Activated T-cell treated with anti-CD3 and anti-CD28 coated beads, Interleukin-2, amount 50 U/mL, for 24 hours (primary cell): ENCODE results near the gene PACRGL.
A peak's percentile ranks its signal among the peaks of the same experiment; 100 is the strongest.
"Not testable (repeated sequence)": the region's sequence is repeated elsewhere in the genome, so short reads cannot be mapped to it uniquely, and the experiment has no call there.

Experiments
- DNase-seq: peaks from one replicate; pipeline ENCODE4 v3.0.0-alpha.2; 2020
- H3K27ac Mint-ChIP-seq: 2 replicates; pipeline ENCODE4 v1.8.0; 2020; ENCODE audit warnings: mild to moderate bottlenecking, mixed read lengths
- H3K27me3 Mint-ChIP-seq: 2 replicates; pipeline ENCODE4 v1.8.0; 2020; ENCODE audit warnings: mixed read lengths
- H3K36me3 Mint-ChIP-seq: 2 replicates; pipeline ENCODE4 v1.8.0; 2020; ENCODE audit warnings: low read depth, mixed read lengths
- H3K4me1 Mint-ChIP-seq: 2 replicates; pipeline ENCODE4 v1.8.0; 2020; ENCODE audit warnings: low read depth, mixed read lengths
- H3K4me3 Mint-ChIP-seq: 2 replicates; pipeline ENCODE4 v1.8.0; 2020; ENCODE audit warnings: mild to moderate bottlenecking, moderate library complexity, mixed read lengths
- H3K9me3 Mint-ChIP-seq: 2 replicates; pipeline ENCODE4 v1.8.0; 2020; ENCODE audit warnings: mixed read lengths

The PACRGL gene

DNA sequence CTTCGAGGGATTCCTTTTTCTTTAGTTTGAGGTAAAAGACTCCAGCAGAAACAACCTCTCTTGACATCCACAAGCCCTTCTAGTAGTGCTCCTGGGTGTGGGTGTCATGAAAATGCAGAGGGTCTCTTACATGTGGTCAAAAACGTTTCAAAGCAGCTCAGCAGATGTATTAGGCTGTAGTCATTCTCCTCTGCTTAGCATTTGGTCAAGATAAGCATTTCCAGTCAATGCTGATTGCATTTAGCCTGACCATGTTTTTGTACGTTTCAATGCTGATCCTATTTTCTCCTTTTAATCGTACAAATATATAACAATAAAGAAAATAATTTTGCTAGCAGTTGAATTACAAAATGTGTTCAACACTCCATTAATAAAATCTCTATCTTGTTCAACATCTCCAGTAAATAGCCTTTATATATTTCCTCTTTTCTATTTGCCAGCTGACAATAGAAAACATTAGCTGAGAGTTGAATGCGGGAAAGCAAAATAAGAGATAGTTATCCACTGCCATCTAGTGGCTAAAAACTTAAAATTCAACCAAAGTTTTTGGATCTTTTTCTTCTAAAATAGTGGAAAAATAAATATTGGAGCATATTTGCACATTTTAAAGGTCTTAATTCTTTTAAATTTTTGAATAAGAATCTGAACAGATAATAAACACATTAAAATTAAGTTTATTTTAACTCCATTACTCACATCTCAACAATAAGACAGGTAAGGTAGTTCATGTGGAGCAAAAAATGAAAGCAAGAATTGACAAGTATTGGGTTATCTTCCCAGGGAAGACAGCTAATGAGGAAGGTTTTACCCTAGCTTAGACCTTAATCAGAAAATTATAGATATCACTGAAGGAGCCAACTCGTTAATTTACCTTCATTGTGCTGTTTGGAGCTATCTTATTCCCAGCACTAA lies 15.2 kb upstream of the PACRGL start:
- Mint-ChIP-seq H3K4me1 (no peaks in the 10 kb centered on the region), H3K27me3 (peaks cover 13% of the 10 kb centered on the region), H3K9me3 (no peaks in the 10 kb centered on the region), H3K36me3 (no peaks in the 10 kb centered on the region), H3K27ac (no peak overlapping the region), H3K4me3 (no peak overlapping the region)
- DNase-seq, result no peak

DNA sequence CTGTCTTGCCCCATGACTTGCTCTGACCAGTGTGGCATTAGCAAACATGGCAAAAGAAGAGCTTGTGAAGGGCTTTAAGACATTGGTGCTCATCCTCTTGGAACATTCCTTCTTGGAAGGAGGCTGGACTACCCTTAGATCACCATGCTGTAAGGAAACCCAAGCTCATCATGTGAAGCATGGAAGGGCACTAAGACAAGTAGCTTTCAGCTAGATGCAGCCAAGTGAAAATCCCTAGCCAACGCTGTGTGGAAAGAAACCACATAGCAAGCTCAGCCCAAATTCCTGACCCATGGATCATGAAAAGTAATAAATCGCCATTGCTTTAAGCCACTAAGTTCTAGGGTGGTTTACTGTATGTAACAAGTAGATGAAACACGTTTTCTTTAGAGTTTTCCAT lies 12.4 kb upstream of the PACRGL start:
- Mint-ChIP-seq H3K4me3 (no peak overlapping the region), H3K9me3 (no peaks in the 10 kb centered on the region), H3K27me3 (peaks cover 11% of the 10 kb centered on the region), H3K27ac (no peak overlapping the region), H3K36me3 (no peaks in the 10 kb centered on the region), H3K4me1 (no peaks in the 10 kb centered on the region)
- no peak for DNase-seq

DNA sequence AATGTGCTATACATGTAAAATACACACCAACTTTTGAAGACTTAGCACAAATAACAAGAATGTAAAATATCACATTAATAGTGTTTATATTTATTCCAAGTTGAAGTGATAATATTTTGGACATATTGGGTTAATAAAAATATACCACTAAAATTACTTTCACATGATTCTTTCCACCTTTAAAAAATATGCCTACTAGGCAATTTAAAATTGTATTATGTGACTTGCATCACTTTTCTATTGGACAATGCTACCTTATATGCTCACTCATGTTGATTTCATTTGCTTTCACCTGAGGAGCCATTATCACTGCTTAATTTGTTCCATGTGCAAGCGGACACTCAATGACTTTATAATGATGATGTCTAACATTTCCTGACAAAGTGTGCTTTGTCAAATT lies 3.4 kb upstream of the PACRGL start:
- no peaks in the 10 kb centered on the region for H3K9me3 Mint-ChIP-seq
- H3K27ac Mint-ChIP-seq, result no peak overlapping the region
- H3K27me3 Mint-ChIP-seq, result peaks cover 5% of the 10 kb centered on the region
- no peak for DNase-seq
- H3K4me1 Mint-ChIP-seq, result peaks cover 19% of the 10 kb centered on the region
- peaks cover 8% of the 10 kb centered on the region for H3K36me3 Mint-ChIP-seq
- no peak overlapping the region for H3K4me3 Mint-ChIP-seq

DNA sequence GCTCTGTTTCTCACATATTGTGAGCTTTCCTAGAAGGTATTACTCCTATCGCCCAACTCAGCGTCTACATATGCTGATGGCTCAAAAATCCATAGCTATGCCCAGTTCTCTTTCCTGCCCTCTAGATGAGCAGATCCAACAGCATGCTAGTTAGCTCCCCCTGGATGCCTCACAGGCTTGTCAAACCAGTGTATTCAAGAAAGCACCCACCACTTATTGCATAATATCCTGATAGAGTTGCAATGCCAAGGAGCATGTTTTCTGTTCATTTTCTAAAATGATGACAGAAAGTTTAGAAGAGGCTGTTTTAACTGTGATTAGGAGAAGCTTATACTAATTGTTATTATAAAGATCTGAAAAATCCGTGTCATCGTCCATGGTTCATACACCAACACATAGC lies 1.9 kb upstream of the PACRGL start:
- Mint-ChIP-seq H3K9me3 (no peaks in the 10 kb centered on the region), H3K4me3 (no peak overlapping the region), H3K4me1 (peaks cover 35% of the 10 kb centered on the region), H3K27ac (no peak overlapping the region), H3K36me3 (peaks cover 17% of the 10 kb centered on the region), H3K27me3 (peaks cover 5% of the 10 kb centered on the region)
- DNase-seq, result no peak

DNA sequence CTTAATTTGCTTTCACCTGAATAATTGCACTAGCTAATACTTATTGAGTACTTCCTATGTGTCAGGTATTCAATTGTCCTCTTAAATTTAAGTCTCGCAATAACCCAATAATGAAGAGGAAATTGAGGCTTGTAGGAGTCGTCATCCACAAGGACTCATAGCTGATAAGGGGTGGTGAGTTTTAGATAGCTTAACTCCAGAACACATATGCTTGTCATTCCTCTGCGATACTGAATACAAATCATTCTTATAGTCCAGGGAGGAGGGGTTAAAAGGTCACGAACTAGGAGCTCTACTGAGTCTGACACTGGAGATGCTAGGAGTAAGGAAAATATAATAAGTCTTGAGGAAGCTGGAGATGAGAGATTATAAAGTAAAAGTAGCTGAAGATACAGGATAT lies 1.4 kb upstream of the PACRGL start:
- Mint-ChIP-seq H3K4me1 (peaks cover 38% of the 10 kb centered on the region), H3K9me3 (no peaks in the 10 kb centered on the region), H3K4me3 (peak overlapping the region; percentile 47), H3K36me3 (peaks cover 20% of the 10 kb centered on the region), H3K27ac (no peak overlapping the region), H3K27me3 (peaks cover 4% of the 10 kb centered on the region)
- no peak for DNase-seq

DNA sequence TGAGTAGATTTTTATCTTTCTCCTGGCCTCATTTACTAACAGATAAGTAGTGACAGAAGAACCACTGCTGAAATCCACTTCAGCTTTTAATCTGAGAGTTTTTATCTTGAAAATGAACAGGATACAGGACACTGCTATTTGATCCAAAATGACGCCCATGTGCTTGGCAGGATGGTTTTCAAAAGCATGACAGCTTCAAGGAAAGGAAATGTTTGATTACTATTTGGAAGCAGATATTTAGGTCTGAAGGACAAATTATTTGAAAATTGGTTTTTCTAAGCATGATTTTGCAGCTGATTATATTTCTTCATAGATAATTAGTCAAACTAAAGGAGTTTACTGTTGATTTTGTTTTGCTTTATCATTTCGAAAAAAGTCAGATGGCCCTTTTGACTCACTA lies 11.1 kb downstream of the PACRGL start:
- Mint-ChIP-seq H3K36me3 (peaks cover 85% of the 10 kb centered on the region), H3K4me3 (no peak overlapping the region), H3K27ac (no peak overlapping the region), H3K9me3 (peaks cover 5% of the 10 kb centered on the region), H3K4me1 (no peaks in the 10 kb centered on the region), H3K27me3 (no peaks in the 10 kb centered on the region)
- DNase-seq, result no peak

DNA sequence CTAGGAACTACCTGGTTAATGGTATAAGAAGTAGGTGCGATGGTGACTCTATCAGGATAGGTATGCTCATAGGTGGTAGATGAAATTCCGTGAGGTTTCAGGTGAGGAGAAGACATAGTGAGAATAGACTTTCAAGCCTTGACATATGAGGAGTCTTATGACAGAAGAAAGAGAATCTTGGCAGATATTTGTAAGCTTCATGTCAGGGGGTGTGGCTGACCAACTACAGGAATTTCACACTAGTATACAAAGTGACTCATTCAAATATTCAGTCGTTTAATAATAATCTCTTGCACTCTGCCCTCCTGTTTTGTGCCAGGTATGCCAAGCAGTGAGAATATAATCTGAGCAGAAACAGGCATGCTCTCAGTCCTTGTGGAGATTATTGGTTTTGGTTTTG lies 22.8 kb downstream of the PACRGL start:
- H3K4me3 Mint-ChIP-seq, result no peak overlapping the region
- H3K9me3 Mint-ChIP-seq, result peaks cover 15% of the 10 kb centered on the region
- DNase-seq, result no peak
- H3K36me3 Mint-ChIP-seq, result peaks cover 94% of the 10 kb centered on the region
- no peak overlapping the region for H3K27ac Mint-ChIP-seq
- no peaks in the 10 kb centered on the region for H3K27me3 Mint-ChIP-seq
- no peaks in the 10 kb centered on the region for H3K4me1 Mint-ChIP-seq

DNA sequence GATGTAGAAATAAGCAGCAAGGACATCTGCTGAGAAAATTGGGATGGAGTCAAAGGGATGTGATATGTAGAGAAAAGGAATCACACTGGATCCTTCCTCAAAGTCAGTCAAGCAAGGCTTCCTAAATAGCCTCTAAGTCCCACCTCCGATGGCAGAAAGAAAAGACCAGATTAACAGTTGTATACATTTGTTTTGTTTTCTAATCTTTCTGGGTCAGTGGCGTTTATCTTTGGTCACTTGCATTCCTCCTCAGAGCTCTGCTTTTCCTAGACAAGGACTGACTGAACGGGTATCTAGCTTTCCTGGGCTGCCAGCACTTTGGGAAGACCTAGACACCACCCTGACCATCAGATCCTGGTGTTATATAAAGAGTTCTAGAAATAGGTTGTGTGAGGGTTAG lies 23.2 kb downstream of the PACRGL start:
- peaks cover 15% of the 10 kb centered on the region for H3K9me3 Mint-ChIP-seq
- DNase-seq, result no peak
- H3K27me3 Mint-ChIP-seq, result no peaks in the 10 kb centered on the region
- no peak overlapping the region for H3K27ac Mint-ChIP-seq
- H3K4me3 Mint-ChIP-seq, result no peak overlapping the region
- H3K36me3 Mint-ChIP-seq, result peaks cover 92% of the 10 kb centered on the region
- H3K4me1 Mint-ChIP-seq, result no peaks in the 10 kb centered on the region

DNA sequence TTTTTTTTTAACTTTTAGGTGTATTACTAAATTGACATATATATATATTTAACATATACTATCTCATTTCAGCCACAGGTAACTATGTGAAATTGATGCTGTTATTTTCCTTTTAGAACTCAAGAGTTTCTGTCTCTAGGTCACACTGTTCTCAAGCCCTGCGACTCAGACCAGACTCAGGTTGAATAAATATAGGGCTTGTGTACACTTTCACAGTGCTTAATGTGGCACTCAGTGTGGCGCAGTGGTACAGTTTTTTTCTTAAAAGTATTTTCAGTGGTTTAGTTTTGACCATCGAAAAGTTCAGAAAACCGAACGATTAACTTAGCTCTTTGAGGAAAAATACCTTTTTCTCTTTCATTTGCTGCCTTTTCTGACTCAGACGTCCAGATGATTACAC lies 24.7 kb downstream of the PACRGL start:
- Mint-ChIP-seq H3K36me3 (peaks cover 91% of the 10 kb centered on the region), H3K27ac (no peak overlapping the region), H3K4me1 (no peaks in the 10 kb centered on the region), H3K9me3 (peaks cover 15% of the 10 kb centered on the region), H3K4me3 (no peak overlapping the region), H3K27me3 (no peaks in the 10 kb centered on the region)
- DNase-seq, result no peak

DNA sequence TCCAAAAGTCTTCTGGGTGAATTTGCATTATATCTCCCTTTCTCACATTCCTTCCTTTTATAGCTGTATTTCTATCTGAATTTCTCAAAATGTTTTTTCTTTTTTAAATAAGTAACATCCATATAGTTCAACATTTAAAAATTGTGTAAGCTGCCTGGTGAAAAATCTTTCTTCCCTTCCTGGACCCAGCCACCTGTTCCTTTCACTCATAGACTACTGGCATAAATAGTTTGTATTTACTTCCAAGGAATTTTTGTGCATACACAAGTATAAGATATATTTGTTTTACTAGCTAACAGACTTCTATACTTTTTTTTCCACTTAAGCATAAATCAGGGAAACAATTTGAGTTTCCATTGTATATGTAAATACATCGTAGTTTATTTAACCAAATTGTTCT lies 35.7 kb downstream of the PACRGL start:
- Mint-ChIP-seq H3K4me3 (no peak overlapping the region), H3K4me1 (no peaks in the 10 kb centered on the region), H3K27ac (no peak overlapping the region), H3K9me3 (peaks cover 38% of the 10 kb centered on the region), H3K27me3 (no peaks in the 10 kb centered on the region), H3K36me3 (peaks cover 88% of the 10 kb centered on the region)
- DNase-seq, result no peak

DNA sequence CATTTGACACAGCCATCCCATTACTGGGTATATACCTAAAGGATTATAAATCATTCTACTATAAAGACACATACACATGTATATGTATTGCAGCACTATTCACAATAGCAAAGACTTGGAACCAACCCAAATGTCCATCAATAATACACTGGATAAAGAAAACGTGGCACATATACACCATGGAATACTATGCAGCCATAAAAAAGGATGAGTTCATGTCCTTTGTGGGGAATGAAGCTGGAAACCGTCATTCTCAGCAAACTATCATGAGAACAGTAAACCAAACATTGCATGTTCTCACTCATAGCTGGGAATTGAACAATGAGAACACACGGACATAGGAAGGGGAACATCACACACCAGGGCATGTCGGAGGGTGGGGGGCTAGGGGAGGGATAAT lies 45.7 kb downstream of the PACRGL start:
- H3K27ac Mint-ChIP-seq, H3K27me3 Mint-ChIP-seq, DNase-seq, H3K4me1 Mint-ChIP-seq, H3K4me3 Mint-ChIP-seq: not testable (repeated sequence)
- H3K9me3 Mint-ChIP-seq, result peaks cover 23% of the 10 kb centered on the region
- peaks cover 24% of the 10 kb centered on the region for H3K36me3 Mint-ChIP-seq

DNA sequence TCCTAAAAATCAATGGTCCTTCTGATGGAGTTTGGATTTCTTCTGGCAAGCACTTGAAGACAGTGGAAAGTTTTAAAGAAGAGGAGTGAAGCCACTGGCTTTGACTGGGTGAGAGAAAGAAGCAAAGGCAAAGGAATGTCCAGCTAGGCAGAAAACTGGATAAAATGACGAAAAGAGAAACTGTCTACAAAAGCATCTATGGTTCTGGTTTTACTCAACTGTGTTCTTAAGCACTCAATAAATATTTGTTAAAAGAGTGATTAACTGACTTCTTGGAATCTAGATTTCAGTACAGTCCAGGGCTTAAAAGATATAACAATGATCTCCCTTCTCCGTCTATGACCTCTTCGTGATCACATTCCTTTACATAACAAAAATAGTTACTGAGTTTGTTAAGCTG lies 52.4 kb downstream of the PACRGL start:
- Mint-ChIP-seq H3K9me3 (no peaks in the 10 kb centered on the region), H3K4me3 (no peak overlapping the region), H3K27me3 (no peaks in the 10 kb centered on the region), H3K36me3 (peaks cover 18% of the 10 kb centered on the region), H3K4me1 (peaks cover 3% of the 10 kb centered on the region), H3K27ac (no peak overlapping the region)
- no peak for DNase-seq

DNA sequence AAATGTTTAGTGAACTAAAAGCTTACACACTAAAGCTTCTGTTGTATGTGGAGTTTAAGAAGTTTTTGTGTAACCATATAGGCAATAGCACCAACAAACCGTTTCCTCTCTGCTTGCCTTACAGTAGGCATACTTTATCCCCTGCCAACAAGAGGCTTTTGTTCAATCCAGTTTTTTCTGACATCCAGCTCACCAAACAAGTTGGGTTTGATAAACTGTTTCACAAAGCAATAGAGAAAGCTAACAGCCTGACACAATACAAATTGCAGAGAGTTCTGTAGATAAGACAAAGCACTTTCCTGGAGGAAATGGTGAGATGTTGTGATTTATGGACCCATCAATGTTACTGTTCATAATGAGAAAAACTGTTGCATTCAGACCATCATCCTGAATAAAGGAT lies 53.8 kb downstream of the PACRGL start:
- DNase-seq, result no peak
- peaks cover 18% of the 10 kb centered on the region for H3K36me3 Mint-ChIP-seq
- no peak overlapping the region for H3K27ac Mint-ChIP-seq
- no peaks in the 10 kb centered on the region for H3K9me3 Mint-ChIP-seq
- no peak overlapping the region for H3K4me3 Mint-ChIP-seq
- peaks cover 3% of the 10 kb centered on the region for H3K4me1 Mint-ChIP-seq
- no peaks in the 10 kb centered on the region for H3K27me3 Mint-ChIP-seq

DNA sequence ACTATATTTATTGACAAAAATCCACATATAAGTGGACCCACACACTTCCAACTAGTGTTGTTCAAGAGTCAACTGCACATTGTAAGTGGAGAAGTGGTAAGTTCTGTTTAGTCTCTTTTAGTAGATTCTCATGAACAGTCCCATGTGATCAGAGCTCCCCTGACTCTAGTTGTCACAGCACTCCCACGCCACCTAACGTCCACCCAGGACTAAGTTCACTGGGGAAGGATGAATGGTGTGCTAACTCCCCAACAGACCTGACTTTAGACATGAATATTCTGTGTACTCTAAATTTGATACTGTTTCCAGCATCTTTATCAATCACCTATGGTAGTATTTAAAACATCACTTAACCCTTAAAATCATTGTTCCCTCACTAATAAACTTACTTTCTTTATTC lies 59.8 kb downstream of the PACRGL start:
- Mint-ChIP-seq H3K27me3 (no peaks in the 10 kb centered on the region), H3K27ac (no peak overlapping the region), H3K4me1 (no peaks in the 10 kb centered on the region), H3K36me3 (no peaks in the 10 kb centered on the region), H3K4me3 (no peak overlapping the region), H3K9me3 (no peaks in the 10 kb centered on the region)
- DNase-seq, result no peak

DNA sequence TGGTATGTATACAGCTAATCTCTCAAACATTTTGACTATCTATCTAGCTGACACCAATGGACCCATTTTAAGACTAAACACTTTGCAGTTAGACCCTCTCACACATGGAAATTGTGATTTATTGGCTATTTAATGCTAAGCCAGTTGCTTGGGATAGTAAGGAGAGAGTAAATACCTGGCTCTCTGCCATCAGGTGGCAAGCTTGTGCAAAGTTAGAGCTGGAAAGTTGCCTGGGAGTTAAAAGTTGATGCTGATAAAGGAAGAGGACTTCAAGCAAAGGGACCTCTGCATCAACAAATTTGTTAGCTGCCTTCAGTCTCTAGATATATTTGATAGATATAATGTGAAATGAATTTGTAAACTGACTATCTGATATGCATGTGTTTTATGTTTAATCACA lies 61.1 kb downstream of the PACRGL start:
- Mint-ChIP-seq H3K27ac (no peak overlapping the region), H3K27me3 (no peaks in the 10 kb centered on the region), H3K4me1 (no peaks in the 10 kb centered on the region), H3K36me3 (no peaks in the 10 kb centered on the region), H3K9me3 (no peaks in the 10 kb centered on the region), H3K4me3 (no peak overlapping the region)
- no peak for DNase-seq

DNA sequence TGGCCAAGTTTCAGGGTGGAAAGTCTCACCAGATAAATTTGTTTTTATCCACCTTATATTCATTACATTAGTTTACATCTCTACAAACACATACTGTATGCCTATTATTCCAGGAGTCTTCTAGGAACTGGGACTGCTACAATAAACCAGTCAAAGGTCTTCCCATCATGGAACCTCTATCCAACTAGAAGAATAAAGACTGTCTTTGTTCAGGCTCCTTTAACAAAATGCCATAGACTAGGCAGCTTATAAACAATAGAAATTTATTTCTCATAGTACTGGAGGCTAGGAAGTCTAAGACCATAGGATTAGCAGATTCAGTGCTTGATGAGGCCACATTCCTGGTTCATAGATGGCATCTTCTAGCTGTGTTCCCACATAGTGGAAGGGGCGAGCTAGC lies 61.6 kb downstream of the PACRGL start:
- no peaks in the 10 kb centered on the region for H3K4me1 Mint-ChIP-seq
- no peaks in the 10 kb centered on the region for H3K9me3 Mint-ChIP-seq
- no peaks in the 10 kb centered on the region for H3K36me3 Mint-ChIP-seq
- H3K4me3 Mint-ChIP-seq, result no peak overlapping the region
- no peaks in the 10 kb centered on the region for H3K27me3 Mint-ChIP-seq
- no peak for DNase-seq
- no peak overlapping the region for H3K27ac Mint-ChIP-seq
